ENCODE results near the gene ASTN2. TPM values are rescaled to one million over a fixed set of nuclear protein-coding genes. Genes with fewer than 3 reads are reported as not detected.

Gene ASTN2
- total RNA-seq, 1 donor from 2014 or later: 4.2 TPM

DNA sequence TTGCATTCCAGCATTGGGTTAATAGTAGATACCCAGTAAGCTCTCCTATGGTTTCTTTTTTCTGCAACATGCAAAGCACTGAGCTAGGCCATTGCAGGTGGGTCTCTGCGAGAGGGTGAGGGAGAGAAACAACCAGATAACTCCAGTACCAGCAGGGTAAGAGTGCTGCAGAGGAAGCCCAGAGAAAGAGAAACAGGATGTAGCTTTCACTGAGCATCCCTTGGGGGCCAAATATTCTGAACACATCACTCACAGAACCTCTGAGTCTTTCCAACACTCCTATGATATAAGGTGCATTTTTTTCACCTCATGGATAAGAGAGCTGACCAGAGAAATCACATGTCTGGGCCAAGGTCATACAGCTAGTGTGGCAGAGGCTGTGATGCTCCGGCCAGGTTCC is 651.1 kb downstream of the ASTN2 start:
- intact Hi-C loops (cut with micrococcal nuclease): no loop called here

DNA sequence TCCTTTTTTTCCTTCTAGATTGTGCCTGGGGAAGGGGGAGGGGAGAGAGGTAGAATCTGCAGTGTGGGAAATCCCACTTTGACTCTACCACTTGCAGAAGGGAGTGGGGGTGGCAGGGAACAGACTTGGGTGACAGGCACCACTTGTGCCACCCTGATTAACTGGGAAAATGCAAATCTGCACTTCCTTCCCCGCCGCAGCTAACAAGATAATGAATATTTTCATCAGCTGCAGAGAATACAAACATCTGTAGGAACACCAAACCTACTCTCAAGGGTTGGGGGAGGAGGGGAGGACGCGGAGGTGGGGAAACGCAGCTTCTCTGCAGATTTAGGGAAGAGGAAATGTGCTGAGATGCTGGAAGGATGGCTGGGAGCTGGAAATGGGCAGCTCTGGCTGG is 654.2 kb downstream of the ASTN2 start:
- intact Hi-C loops (cut with micrococcal nuclease): no loop called here

GRCh38 chr9:116757030-116757429 is 657.8 kb downstream of the ASTN2 start:
- intact Hi-C loops (cut with micrococcal nuclease): no loop called here

DNA sequence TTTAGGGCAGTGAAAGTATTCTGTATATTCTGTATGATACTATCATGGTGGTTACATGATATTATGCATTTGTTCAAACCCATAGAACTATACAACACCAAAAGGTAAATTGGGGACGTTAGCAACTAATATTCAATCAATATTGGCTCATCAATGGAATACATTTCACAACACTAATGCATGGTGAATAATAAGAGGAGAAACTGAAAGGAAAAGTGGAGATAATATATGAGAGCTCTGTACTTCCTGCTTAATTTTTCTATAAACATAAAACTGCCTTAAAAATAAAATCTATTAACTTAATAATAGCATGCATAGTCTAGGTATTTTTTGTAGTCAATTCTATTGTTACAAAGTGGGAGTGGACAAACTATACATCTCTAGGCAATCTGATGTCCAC is 661.5 kb downstream of the ASTN2 start:
- intact Hi-C loops (cut with micrococcal nuclease): no loop called here

DNA sequence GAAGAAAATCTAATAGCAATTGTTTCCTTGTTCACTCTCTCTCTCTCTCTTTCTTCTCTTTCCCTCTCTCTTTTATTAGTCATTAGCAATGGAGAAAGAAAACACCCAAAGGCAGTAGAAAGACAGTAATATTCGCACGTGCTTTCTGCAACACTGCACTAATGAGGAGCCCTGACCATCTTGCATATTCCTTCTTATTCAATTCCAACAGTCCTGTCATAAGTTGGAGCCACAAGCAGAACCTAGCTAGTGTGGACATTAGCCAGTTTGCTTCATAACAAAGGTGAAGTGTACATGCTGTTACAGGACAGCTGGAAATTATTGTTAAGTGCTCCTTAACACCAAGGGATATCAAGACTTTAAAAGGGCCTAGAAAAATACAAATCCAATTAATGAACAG is 664.3 kb downstream of the ASTN2 start:
- intact Hi-C loops (cut with micrococcal nuclease): no loop called here

GRCh38 chr9:116749772-116750171 is 665.1 kb downstream of the ASTN2 start:
- intact Hi-C loops (cut with micrococcal nuclease): no loop called here

- intact Hi-C loops (cut with micrococcal nuclease): no loop called here
Measured at GRCh38 chr9:116749176-116749575, 665.7 kb downstream of the ASTN2 start.

- intact Hi-C loops (cut with micrococcal nuclease): no loop called here
Measured at GRCh38 chr9:116741742-116742141, 673.1 kb downstream of the ASTN2 start.

DNA sequence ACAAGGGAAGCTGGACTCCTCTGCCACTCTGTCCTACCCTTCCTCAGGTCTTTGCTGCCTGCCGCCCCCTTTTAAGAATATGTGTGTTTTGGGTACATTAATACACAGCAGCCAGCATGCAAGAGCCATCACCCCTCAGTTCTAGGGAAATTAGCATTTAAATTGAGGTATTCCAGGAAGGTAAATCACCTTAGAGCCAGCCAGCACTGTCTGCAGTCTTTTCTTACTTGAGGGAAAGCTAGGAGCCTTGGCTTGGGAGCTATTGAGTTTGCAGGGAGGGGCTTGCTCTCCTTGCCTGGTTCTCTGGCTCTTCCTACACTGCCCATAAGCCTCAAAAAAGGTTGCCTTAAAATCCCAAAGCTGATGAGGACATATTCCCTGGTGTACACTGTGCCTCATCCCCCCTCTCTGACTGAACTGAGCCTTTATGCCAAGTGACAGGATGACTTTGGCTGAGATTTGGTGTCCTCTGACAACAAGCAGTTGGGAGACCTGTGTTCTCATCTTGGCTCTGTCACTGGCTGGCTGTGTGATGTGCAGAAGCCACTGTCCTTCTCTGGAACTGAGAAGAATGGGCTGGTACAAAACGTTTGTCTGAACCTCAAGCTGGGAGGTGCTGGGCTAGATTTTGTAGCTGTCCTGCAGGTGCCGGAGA is 673.6 kb downstream of the ASTN2 start:
- intact Hi-C loops (cut with micrococcal nuclease): no loop called here

DNA sequence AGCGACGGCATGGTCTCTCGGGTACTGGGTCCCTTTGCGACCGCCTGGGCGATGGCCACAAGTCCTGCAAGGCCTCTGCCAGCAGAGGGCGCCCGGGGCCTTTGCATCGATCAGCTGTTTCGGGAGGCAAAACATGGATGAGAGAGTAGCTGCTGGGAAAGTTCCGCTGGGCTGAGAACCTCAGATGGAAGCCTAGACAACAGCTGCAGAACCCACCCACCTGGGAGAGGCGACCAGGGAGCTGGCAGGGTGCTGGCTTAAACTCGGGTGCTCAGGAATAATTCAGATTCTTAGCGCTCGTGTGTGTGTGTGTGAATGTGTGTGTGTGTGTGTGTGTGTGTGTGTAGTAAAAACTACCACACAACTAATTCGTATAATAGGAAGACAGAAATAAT is 677.7 kb downstream of the ASTN2 start:
- intact Hi-C loops (cut with micrococcal nuclease): loop anchor here (1.0 kb wide), 1 partner anchor 123 kb away; no protein-coding TSS in a partner anchor

- intact Hi-C loops (cut with micrococcal nuclease): loop anchor here (1.0 kb wide), 1 partner anchor 124 kb away; no protein-coding TSS in a partner anchor
Measured at GRCh38 chr9:116736399-116737151, 678.3 kb downstream of the ASTN2 start.

DNA sequence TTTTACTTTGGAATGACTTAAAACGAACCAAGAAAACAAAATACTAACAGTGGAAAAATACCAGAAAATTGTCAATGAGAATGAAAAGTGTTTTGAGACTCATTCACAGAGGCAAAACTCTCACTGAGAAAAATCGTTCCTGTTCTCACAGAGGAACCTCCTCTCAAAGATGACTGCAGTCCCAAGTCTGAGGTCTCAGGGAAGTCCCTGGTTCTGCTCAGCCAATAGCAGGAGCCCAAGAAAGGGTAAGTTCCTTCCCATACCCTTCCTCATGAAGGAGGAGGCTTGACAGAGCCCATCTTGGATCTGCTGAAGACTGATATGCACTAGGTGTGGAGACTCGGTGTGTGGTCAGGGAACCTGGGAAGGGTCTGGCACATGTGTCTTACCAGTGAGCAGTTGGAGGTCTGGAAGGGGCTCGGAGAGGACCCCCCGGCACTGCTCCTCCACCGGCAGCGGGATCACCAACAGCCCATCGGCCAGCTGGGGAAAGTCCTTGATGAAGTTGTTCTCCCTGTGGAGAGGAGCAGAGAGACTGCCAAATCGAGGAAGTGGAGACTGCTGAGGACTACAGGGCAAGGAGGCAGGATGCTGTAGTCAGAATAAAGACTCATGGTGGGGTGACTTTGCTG is 681.7 kb downstream of the ASTN2 start:
- intact Hi-C loops (cut with micrococcal nuclease): no loop called here

GRCh38 chr9:116726602-116727001 is 688.3 kb downstream of the ASTN2 start:
- intact Hi-C loops (cut with micrococcal nuclease): no loop called here

DNA sequence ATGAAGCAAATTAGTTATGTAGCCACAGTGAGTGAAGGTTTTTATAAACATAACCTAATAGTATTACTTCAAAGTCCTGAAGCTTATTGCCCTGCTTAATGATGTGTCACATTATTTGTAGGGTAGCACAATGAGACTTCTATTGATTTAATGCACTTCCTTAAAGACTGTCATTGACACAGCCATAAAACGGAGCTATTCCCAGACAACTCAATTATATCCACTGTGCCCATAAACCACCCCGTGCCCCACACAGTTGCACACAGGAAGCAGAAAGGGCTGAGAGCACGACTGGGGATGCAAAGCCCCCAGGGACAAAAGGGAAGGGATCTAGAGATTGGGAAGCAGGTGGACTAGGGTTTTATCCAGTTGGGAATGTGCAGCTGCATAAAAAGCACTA is 690.7 kb downstream of the ASTN2 start:
- intact Hi-C loops (cut with micrococcal nuclease): no loop called here

- intact Hi-C loops (cut with micrococcal nuclease): no loop called here
Measured at GRCh38 chr9:116721944-116722343, 692.9 kb downstream of the ASTN2 start.

GRCh38 chr9:116721411-116721810 is 693.4 kb downstream of the ASTN2 start:
- intact Hi-C loops (cut with micrococcal nuclease): no loop called here

GRCh38 chr9:116720111-116720510 is 694.7 kb downstream of the ASTN2 start:
- intact Hi-C loops (cut with micrococcal nuclease): no loop called here

- intact Hi-C loops (cut with micrococcal nuclease): no loop called here
Measured at GRCh38 chr9:116718111-116718510, 696.7 kb downstream of the ASTN2 start.

DNA sequence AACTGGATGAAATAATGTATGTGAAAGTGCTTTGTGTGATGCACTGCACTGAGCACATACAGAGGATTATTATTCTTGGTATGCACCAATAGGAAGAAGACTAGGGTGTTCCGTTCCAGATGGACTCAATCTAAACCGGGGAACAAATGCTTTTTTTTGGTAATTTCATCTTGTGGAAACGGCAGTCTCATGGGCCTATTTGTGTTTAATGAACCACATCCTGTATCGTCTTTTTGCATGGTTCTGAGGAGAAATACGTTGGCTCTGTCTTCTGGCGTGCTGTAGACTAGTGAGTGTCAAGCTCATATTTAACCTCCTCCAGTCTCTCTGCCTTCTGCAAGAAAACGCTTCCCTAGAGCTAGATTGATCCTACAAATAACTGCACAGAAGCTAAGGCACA is 697.7 kb downstream of the ASTN2 start:
- intact Hi-C loops (cut with micrococcal nuclease): no loop called here

GRCh38 chr9:116716438-116716837 is 698.4 kb downstream of the ASTN2 start:
- intact Hi-C loops (cut with micrococcal nuclease): no loop called here

DNA sequence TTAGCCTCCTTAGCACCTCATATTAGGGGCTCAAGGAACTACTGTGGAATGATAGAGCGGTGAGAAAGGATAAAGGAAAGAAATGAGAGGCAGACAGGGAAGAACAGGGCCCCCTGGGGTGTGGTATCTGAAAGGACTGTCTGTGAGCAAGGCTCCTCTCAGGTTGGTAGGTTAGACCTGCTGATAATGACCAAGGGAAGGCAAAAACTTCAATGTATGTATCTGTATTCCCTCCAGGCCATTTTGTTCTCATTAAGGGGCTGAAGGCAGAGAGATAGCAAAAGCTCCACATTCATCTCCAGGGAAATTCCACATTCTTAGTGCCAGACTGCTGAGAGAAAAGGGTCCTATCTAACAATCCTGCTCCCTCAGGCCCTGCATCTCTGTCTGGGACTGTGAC is 699.1 kb downstream of the ASTN2 start:
- intact Hi-C loops (cut with micrococcal nuclease): no loop called here

DNA sequence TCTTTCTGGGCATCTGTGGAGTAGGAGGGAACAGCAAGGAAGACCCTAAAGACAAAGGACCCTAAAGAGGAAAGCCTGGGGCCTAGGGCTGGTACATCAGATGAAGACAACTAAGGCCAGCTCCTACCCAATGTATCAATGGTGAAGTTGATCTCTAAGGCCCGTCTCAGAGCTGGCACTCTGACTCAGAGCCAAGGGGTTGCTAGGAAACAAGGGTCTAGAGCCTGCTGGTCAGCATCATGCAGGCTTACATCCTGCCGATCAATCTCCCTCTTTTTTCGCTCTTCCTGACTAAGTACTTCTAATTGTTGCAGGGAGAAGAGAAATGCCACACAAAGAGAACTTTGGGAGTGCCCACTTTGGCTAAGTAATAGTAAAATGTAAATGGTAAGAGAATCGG is 701.6 kb downstream of the ASTN2 start:
- intact Hi-C loops (cut with micrococcal nuclease): no loop called here

DNA sequence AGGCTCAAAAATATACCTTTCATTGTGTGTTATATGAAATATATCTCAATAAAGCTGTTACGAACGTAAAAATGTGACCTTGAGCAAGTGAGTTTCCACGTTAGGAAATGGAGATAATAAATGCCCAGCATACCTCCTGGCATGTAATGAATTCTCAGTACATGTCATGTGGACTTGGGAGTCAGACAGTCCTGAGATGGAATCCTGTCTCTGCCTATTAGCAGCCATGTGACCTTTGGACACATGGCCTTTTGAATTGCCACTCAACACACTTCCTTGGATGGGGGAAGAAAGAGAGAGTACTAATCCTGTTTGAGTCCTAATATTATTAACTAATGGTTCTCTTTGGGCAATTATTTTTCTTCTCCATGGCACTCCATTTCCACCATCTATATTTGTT is 702.1 kb downstream of the ASTN2 start:
- intact Hi-C loops (cut with micrococcal nuclease): no loop called here
